ENCODE measurements around the gene GRIA1. TPM values are rescaled to one million over a fixed set of nuclear protein-coding genes. Genes with fewer than 3 reads are reported as not detected.

GRIA1 gene
- total and polyA plus RNA-seq, 2 donors (not counting 1 experiment from before 2014, with no cell fraction given): not detected

- H3K4me3 ChIP-seq (ENCODE audit: control extremely low read depth in 1 of 5, extremely low read depth in 1 of 5, insufficient read depth in 1 of 5, low read depth in 2 of 5, low read length in 4 of 5): no peak overlapping the region
- H4K20me1 ChIP-seq (ENCODE audit: control insufficient read depth, insufficient read depth, low read length, poor library complexity, severe bottlenecking): no peaks in the 10 kb centered on the region
- H3K27ac Mint-ChIP-seq: no peak overlapping the region
- no peaks in the 10 kb centered on the region for H3K9me3 Mint-ChIP-seq (ENCODE audit: insufficient read depth)
- ATAC-seq (ENCODE audit: low read depth): no peak
- H2AFZ ChIP-seq (ENCODE audit: insufficient read depth, low read depth, low read length, poor library complexity, severe bottlenecking): no peak overlapping the region
- no peak overlapping the region for H3K27ac ChIP-seq (ENCODE audit: low read length in 2 of 2)
- ChIA-PET CTCF (no interaction called here), POLR2A (no interaction called here)
- TF ChIP-seq, protein P1, sequence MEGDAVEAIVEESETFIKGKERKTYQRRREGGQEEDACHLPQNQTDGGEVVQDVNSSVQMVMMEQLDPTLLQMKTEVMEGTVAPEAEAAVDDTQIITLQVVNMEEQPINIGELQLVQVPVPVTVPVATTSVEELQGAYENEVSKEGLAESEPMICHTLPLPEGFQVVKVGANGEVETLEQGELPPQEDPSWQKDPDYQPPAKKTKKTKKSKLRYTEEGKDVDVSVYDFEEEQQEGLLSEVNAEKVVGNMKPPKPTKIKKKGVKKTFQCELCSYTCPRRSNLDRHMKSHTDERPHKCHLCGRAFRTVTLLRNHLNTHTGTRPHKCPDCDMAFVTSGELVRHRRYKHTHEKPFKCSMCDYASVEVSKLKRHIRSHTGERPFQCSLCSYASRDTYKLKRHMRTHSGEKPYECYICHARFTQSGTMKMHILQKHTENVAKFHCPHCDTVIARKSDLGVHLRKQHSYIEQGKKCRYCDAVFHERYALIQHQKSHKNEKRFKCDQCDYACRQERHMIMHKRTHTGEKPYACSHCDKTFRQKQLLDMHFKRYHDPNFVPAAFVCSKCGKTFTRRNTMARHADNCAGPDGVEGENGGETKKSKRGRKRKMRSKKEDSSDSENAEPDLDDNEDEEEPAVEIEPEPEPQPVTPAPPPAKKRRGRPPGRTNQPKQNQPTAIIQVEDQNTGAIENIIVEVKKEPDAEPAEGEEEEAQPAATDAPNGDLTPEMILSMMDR (IDR thresholded peaks at IDR 0.05): no peak
- TF ChIP-seq EZH2 (IDR thresholded peaks at IDR 0.05; ENCODE audit: borderline replicate concordance, insufficient read depth, low read depth, low read length, poor library complexity, severe bottlenecking): no peak
- DNase-seq: no peak
- peaks cover 37% of the 10 kb centered on the region for H3K27me3 Mint-ChIP-seq
- H3K4me1 Mint-ChIP-seq: no peaks in the 10 kb centered on the region
- no peak overlapping the region for H3K9ac ChIP-seq (ENCODE audit: low read length)
- 47% methylated on average over 8 of the region's 14 CpGs for WGBS (ENCODE audit: insufficient coverage)
- H3K4me1 ChIP-seq (ENCODE audit: control insufficient read depth in 2 of 2, insufficient read depth in 2 of 2, low read length in 2 of 2): no peaks in the 10 kb centered on the region
- no peaks in the 10 kb centered on the region for H3K79me2 ChIP-seq (ENCODE audit: control insufficient read depth, insufficient read depth, low read length)
- intact Hi-C loops (cut with micrococcal nuclease): no loop called here
- H3K4me3 Mint-ChIP-seq: no peak overlapping the region
- no peaks in the 10 kb centered on the region for H3K36me3 ChIP-seq (replicated peaks in 1 of 2; ENCODE audit: control extremely low read depth in 1 of 2, control insufficient read depth in 1 of 2, extremely low read depth in 1 of 2, insufficient read depth in 2 of 2, low read length in 1 of 2)
- peaks cover 0 to 17% (median 0%) of the 10 kb centered on the region in 4 experiments for H3K27me3 ChIP-seq (replicated peaks in 1 of 4; ENCODE audit: control extremely low read depth in 1 of 4, control insufficient read depth in 3 of 4, insufficient read depth in 4 of 4, low read length in 3 of 4)
- no peak overlapping the region for H3K4me2 ChIP-seq (replicated peaks; ENCODE audit: low read depth, low read length, poor library complexity, severe bottlenecking)
- peaks cover 0 to 6% (median 0%) of the 10 kb centered on the region in 3 donors for H3K9me3 ChIP-seq (ENCODE audit: control extremely low read depth in 1 of 3, control insufficient read depth in 2 of 3, insufficient read depth in 1 of 3, low read length in 2 of 3)
Measured at GRCh38 chr5:153491038-153491744, 721 bp downstream of the GRIA1 start.

- H3K27me3 Mint-ChIP-seq: peaks cover 37% of the 10 kb centered on the region
- Histone ChIP-seq H3K4me2 (replicated peaks; ENCODE audit: low read depth, low read length, poor library complexity, severe bottlenecking) (no peak overlapping the region), H3K4me3 (ENCODE audit: control extremely low read depth in 1 of 5, extremely low read depth in 1 of 5, insufficient read depth in 1 of 5, low read depth in 2 of 5, low read length in 4 of 5) (no peak overlapping the region), H3K36me3 (replicated peaks in 1 of 2; ENCODE audit: control extremely low read depth in 1 of 2, control insufficient read depth in 1 of 2, extremely low read depth in 1 of 2, insufficient read depth in 2 of 2, low read length in 1 of 2) (no peaks in the 10 kb centered on the region), H4K20me1 (ENCODE audit: control insufficient read depth, insufficient read depth, low read length, poor library complexity, severe bottlenecking) (no peaks in the 10 kb centered on the region), H3K4me1 (ENCODE audit: control insufficient read depth in 2 of 2, insufficient read depth in 2 of 2, low read length in 2 of 2) (no peaks in the 10 kb centered on the region), H2AFZ (ENCODE audit: insufficient read depth, low read depth, low read length, poor library complexity, severe bottlenecking) (no peak overlapping the region), H3K9ac (ENCODE audit: low read length) (no peak overlapping the region), H3K27ac (ENCODE audit: low read length in 2 of 2) (no peak overlapping the region), H3K9me3 (ENCODE audit: control extremely low read depth in 1 of 3, control insufficient read depth in 2 of 3, insufficient read depth in 1 of 3, low read length in 2 of 3) (peaks cover 0 to 6% (median 0%) of the 10 kb centered on the region in 3 donors), H3K27me3 (replicated peaks in 1 of 4; ENCODE audit: control extremely low read depth in 1 of 4, control insufficient read depth in 3 of 4, insufficient read depth in 4 of 4, low read length in 3 of 4) (peaks cover 0 to 14% (median 0%) of the 10 kb centered on the region in 4 experiments), H3K79me2 (ENCODE audit: control insufficient read depth, insufficient read depth, low read length) (no peaks in the 10 kb centered on the region)
- H3K27ac Mint-ChIP-seq: no peak overlapping the region
- no peaks in the 10 kb centered on the region for H3K9me3 Mint-ChIP-seq (ENCODE audit: insufficient read depth)
- TF ChIP-seq EZH2 (IDR thresholded peaks at IDR 0.05; ENCODE audit: borderline replicate concordance, insufficient read depth, low read depth, low read length, poor library complexity, severe bottlenecking): no peak
- TF ChIP-seq, protein P1 (IDR thresholded peaks at IDR 0.05): no peak
- ChIA-PET CTCF (no interaction called here), POLR2A (no interaction called here)
- ATAC-seq (ENCODE audit: low read depth): no peak
- intact Hi-C loops (cut with micrococcal nuclease): no loop called here
- no peaks in the 10 kb centered on the region for H3K4me1 Mint-ChIP-seq
- H3K4me3 Mint-ChIP-seq: no peak overlapping the region
- 42% methylated on average over 6 of the region's 8 CpGs for WGBS (ENCODE audit: insufficient coverage)
- no peak for DNase-seq
Measured at GRCh38 chr5:153491856-153492255, 1.4 kb downstream of the GRIA1 start.

All from B cell (primary cell).